NCI-H748 (cell line): Measurements from ENCODE around the gene GPR84.

Source experiments
- DNase-seq: peaks from one replicate; lab custom pipeline; 2025; ENCODE audit not compliant: unreplicated experiment; lab: John Stamatoyannopoulos, UW

GPR84 gene

GRCh38 chr12:54374562-54375258, 10.4 kb upstream of the GPR84 start:
- DNase-seq: peak; percentile 82

- DNase-seq: peak; percentile 46
Measured at GRCh38 chr12:54373649-54374561, 9.6 kb upstream of the GPR84 start.

GRCh38 chr12:54372113-54372806, 8.0 kb upstream of the GPR84 start:
- no peak for DNase-seq

- peak; percentile 83 for DNase-seq
Measured at GRCh38 chr12:54371328-54372112, 7.2 kb upstream of the GPR84 start.

GRCh38 chr12:54370171-54370730, 6.0 kb upstream of the GPR84 start:
- DNase-seq: peak; percentile 75

- peak; percentile 42 for DNase-seq
Measured at GRCh38 chr12:54369597-54370131, 5.4 kb upstream of the GPR84 start.

DNA sequence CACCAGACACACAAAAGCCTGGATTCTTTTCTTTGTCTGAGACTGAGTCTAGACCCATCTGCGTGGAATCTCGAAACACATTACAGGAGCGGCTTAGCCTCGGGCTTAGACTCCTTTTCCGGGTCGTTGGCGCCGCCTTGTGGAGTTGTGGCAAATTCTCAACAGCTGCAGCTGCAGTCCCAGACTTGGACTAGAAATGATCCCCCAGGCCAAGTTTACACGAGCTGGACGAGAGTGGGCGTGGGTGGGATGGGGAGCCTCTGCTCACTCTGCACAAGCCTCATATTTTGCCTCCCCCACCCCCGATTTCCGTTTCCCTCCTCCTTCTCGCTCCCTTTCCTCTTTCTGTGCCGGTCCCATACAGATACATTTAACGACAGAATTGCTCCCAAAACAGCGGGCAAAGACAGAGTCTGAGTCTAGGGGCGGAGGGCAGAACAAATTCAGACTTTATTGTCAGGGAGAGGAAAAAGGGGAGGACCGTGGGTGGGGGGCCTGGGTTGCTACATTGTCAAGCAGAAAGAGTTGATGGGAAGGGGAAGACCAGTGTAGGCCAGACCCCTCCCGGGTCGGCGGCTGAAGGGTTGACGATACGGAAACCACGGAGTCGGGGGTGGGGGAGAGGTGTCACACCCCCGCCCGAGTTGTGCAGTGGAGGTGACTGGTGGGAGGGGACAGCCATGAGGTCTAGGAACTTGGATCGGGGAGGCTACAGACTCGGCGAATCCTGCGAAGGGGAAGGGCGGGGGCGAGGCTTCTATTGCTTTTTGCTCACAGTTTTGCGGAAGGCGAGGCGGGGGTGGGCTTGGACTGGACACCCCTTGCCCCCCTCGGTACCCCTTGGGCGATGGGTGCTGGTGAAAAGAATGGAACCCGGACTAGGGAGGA, 4.7 kb upstream of the GPR84 start:
- peak; percentile 91 for DNase-seq

DNA sequence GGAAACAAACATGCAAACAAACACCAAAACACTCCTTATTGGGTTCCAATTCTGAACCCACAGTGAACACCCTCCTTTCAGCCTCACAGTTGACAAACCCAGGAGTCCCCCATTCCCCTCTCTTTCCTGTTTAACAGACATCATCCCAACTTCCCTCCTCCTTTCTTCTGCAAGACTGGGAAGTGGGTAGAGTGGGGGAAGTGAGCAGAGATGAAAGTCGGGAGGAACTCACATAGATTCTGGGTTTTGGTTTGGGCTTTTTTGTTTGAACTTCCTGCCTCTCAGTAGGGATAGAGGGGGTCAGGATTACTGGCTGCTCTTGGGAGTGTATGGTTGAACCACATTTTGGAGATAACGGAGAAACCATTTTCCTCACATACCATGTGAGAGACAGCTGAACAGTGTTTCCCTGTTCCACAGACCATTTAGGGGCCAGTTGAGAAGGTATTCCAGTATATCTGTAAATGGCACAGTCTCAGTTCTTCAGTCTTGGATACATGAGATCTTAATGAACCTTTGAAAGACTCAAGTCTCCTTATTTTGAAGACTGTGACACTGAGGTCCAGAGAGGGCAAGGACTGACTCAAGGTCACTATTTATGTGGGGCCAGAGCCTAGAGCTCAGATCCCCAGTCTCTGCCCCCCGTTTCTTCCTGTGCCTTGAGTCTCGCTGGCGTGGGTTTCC, 3.9 kb upstream of the GPR84 start:
- DNase-seq: no peak

DNA sequence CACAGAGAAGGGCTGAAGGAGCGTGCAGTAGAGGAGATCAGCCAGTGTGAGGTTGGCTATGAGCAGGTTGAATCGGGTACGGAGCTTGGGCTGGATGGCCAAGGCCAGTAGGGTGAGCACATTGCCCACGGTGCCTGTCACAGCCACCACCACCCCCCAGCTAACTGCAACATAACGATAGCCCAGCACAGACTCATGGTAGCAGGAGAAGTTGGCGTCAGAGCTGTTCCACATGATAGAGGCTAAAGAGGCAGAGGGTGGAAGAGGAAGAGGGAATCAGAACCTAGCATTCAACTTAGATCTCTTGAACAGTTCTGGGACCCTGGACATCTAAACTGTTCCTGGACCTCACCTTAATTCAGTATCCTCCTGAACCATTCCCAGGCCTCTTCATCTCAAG, 668 bp downstream of the GPR84 start:
- no peak for DNase-seq

DNA sequence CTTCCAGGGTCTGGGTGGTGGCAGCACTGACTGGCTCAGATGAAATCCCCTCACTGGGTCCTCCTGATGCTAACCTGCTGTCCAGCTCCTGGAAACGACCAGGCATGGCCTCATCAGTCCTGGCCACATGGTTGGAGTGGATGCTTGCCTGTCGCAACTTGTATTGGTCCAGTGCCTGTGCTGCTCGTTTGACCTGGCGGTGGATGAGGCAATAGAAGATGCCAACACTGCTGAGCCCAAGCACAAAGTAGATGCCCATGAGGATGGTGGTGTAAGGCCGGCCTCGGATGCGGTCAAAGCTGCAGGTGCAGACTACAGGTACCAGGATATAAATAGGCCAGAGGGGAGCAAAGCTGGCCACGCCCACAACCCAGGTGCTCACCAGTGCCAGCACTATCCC, 1.2 kb downstream of the GPR84 start:
- no peak for DNase-seq

DNA sequence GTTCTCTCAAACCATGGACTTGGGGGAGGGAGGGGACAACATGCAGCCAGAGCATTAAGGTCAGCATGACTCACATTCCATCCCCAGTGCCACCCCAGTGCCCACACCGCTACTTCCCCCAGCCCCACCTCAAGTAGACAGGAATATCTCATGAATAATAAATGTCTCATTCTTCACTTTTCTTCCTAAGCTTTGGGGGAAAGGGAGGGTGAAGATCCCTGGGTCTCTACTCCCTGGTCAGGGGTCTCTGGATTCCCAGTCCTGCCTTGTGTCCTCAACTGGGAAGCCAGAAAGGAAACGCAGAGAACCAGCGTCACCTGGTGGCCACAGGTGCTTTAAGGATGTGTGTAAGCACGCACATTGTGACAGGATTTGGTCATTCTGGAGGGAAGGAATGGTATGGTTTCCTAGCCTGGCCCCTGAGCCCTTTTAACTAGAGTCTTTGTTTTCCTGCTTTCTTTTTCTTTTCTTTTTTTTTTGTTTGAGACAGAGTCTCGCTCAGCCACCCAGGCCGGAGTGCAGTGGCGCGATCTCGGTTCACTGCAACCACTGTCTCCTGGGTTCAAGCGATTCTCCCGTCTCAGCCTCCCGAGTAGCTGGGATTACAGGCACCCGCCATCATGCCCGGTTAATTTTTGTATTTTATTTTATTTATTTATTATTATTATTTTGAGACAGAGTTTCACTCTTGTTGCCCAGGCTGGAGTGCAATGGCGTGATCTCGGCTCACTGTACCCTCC, 3.4 kb downstream of the GPR84 start:
- DNase-seq: peak; percentile 87

DNA sequence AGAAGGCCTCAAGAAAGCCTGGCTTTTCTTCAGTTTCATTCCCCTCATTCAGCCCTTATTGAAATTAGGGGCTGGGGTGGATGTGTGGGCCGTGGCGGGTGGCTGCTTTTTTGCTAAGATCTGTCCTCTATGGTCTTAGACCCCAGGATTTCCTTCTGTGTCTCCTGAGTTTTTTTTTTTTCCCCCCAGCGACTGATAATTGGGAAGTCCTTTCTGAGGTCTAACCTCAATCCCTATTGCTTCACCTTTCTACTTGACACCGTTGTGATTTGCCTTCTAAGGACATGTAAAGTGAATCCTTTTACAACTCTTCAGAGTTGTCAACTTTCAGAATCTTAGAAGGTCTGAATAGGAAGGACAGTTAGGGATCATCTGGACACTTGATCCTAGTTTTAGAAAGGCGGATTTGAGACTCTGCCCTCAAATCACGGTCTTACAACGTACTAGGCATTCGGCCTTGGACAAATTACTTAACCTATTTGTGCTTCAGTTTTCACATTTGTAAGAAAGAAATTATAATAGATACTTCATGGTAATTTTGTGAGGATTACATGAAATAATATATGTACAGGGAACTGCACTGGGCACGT, 4.4 kb downstream of the GPR84 start:
- no peak for DNase-seq

DNA sequence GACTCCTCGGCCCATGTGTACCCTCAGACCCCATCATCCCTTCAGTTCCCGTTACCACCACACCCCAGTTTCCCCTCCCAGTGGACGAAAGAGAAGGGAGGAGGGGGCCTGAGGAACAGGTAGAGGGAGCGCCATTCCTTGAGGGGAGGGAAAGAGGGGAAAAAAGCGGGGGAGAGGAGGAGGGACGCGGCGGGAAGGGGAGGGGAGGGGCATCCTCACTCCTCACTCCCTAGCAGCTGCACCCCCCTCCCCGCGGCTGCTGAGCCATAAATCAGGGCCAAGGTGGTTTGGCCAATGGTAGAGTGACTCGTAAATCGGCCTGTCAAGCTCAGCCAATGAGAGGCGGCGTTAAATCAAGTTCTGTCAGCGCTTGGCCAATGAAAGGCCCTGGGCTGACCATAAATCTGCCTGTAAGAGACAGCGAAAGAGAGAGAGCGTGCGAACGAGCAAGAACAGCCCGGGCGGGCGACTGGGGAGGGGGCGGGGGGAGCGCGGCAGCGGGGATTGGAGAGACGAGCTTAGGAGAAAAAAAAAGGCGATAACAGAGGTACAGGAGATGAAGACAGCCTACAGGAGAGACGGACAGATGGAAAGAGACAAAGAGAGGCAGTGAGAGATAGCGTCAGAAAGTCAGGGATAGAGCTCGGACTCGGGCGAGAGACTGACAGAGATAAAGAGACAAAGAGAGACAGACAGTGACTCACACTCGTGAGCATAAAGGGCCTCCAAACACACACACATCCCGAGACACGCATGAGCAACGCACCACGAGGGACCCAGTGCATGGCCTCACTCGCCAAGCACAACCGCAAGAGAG, 5.1 kb downstream of the GPR84 start:
- peak; percentile 100 for DNase-seq

DNA sequence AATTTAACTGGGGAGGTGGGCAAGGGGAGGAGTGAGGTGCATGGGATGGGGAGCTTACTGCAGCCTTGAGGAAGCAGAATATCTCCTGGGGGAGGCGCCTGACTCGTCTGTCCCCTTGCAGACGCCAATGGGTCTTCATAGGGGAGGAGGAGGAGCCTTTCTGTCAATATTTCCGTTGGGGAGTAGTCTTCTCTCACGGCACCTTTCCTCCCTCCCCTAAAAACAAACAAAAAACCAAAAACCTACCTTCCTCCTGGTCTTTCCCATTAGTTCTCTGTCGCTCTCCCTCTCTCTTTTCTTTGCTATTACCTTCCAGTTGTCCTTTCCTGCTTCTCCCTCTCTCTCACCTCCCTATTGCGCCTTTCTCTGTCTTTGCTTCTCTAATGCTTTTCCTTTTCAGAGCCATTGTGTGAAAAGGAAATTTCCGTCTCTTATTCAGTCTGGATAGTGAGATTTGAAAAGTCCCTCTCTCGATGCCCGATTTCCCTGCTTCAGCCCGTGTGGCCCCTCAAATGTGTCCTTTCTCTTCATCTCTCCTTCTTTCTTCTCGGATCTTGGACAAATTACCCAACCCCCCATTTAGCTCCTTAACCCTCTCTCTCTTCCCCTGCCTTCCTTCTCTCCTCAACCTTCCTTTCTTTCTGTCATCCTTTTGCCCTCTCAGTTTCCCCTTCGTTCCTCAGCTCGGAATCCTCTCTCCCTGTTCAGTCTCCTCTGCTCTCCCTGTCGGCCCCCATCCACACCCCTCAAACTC, 5.9 kb downstream of the GPR84 start:
- DNase-seq: peak; percentile 71

DNA sequence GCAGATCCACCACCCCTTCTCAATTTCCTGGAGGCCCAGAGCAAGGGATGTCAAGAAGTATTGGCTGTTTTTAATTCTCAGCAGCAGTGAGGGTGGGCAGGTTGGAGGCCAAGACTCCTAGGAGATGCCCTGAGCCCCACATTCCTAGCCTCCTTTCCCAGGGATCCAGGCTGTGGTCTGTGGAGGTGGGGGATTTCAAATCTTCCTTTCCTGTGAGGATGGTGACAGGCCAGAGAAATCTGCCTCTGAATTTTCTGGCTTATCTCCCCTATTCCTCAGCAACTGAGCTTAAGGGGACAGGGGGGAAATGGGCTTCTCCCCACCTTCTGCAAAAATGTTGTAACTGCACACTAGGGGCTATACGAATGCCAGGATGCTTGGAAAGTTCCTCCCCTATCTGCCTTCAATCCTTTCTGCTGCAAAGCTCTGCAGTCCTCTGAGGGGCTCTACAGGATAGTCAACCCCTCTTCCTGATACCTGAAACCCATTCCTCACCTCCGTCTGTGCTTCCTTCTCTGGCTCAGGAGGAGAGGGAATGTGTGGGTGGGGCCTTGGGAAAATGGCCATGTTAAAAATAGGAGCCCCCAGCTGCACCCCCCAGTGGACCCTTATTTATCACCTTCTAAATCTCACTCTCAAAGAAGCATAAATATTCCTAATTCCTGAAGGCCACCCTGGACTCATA, 6.6 kb downstream of the GPR84 start:
- DNase-seq: peak; percentile 44

- peak; percentile 36 for DNase-seq
Measured at GRCh38 chr12:54356951-54357356, 7.3 kb downstream of the GPR84 start.
